ENCODE results near the gene SMIM22.

DNA sequence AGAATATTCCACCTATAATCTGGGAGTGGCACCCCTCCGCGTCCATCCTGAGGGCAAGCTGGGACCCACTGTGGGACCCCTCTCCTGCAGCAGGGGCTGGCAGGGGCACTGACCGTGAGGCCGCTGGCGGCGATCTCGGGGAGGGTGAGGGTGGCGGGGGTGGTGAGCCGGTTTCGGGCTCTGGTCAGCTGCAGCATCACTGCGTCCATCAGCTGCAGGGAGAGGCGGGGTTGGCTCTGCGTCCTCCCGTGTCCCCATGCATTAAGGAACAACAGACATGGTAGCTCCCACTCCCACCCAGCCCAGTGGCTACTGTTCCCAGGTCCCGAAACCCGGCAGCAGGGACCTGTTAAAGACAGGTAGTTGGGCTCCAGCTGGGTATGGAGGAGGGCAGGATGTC is 3.3 kb downstream of the SMIM22 start:
- TF ChIP-seq, protein P1, sequence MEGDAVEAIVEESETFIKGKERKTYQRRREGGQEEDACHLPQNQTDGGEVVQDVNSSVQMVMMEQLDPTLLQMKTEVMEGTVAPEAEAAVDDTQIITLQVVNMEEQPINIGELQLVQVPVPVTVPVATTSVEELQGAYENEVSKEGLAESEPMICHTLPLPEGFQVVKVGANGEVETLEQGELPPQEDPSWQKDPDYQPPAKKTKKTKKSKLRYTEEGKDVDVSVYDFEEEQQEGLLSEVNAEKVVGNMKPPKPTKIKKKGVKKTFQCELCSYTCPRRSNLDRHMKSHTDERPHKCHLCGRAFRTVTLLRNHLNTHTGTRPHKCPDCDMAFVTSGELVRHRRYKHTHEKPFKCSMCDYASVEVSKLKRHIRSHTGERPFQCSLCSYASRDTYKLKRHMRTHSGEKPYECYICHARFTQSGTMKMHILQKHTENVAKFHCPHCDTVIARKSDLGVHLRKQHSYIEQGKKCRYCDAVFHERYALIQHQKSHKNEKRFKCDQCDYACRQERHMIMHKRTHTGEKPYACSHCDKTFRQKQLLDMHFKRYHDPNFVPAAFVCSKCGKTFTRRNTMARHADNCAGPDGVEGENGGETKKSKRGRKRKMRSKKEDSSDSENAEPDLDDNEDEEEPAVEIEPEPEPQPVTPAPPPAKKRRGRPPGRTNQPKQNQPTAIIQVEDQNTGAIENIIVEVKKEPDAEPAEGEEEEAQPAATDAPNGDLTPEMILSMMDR (IDR thresholded peaks at IDR 0.05 in 2 of 3, conservative IDR thresholded peaks at IDR 0.05 in 1 of 3; ENCODE audit: borderline replicate concordance in 1 of 3, insufficient read depth in 1 of 3, low read depth in 2 of 3, low read length in 2 of 3) = no peak
- TF ChIP-seq POLR2AphosphoS5 (IDR thresholded peaks at IDR 0.05; ENCODE audit: low read depth, low read length) = no peak
